CD4-positive, alpha-beta T cell (primary cell): ENCODE results near the gene TRIM50. TPM values are rescaled to one million over a fixed set of nuclear protein-coding genes. Genes with fewer than 3 reads are reported as not detected.
A peak's percentile ranks its signal among the peaks of the same experiment; 100 is the strongest.
"Not testable (repeated sequence)": the region's sequence is repeated elsewhere in the genome, so short reads cannot be mapped to it uniquely, and the experiment has no call there.

Source experiments
- ATAC-seq: fragments of 200-7000 bp; cut with Tn5 transposase; one replicate; pipeline ENCODE4 v1.10.0; 2022; ENCODE audit warnings: mild to moderate bottlenecking; ENCODE audit not compliant: poor library complexity
- CTCF ChIA-PET: fragments of 350-600 bp; sonication (Branson Sonifier 250); formaldehyde crosslinking; loops from one replicate; lab custom pipeline; 2021; ENCODE audit warnings: antibody characterized with exemption, inconsistent platforms; lab: Charles Lee
- POLR2A ChIA-PET: fragments of 350-600 bp; sonication (Branson Sonifier 250); formaldehyde crosslinking; loops from one replicate; lab custom pipeline; 2021; ENCODE audit warnings: antibody characterized with exemption, inconsistent platforms; lab: Charles Lee
- DNase-seq, 14 experiments: peaks; one replicate each; pipeline ENCODE4 v3.0.0-alpha.2; 2013 to 2020; ENCODE audit warnings: mixed read lengths in 2 of 14
- H3K27ac ChIP-seq, 2 donors: one replicate each; pipeline versions ENCODE4 v1.5.1 to v1.7.0; 2013; ENCODE audit warnings: low read length in 2 of 2, low read depth in 1 of 2, mild to moderate bottlenecking in 1 of 2
- H3K27me3 ChIP-seq, 2 experiments: 1 replicate in 1 of 2; 2 replicates in 1 of 2; pipeline versions ENCODE4 v1.6.1 to v1.7.0; 2013; ENCODE audit warnings: low read length in 2 of 2, control low read depth in 1 of 2, mild to moderate bottlenecking in 1 of 2, moderate library complexity in 1 of 2; ENCODE audit not compliant: insufficient read depth in 2 of 2, control insufficient read depth in 1 of 2
- H3K36me3 ChIP-seq: one replicate; pipeline ENCODE4 v1.6.1; 2013; ENCODE audit warnings: low read length, control low read depth; ENCODE audit not compliant: insufficient read depth
- H3K4me1 ChIP-seq: one replicate; pipeline ENCODE4 v1.6.1; 2013; ENCODE audit warnings: low read length, control low read depth; ENCODE audit not compliant: insufficient read depth
- H3K4me3 ChIP-seq: one replicate; pipeline ENCODE4 v1.5.1; 2013; ENCODE audit warnings: mild to moderate bottlenecking, low read length, moderate library complexity
- H3K9me3 ChIP-seq, 2 experiments: 1 replicate in 1 of 2; 2 replicates in 1 of 2; pipeline versions ENCODE4 v1.6.1 to v1.7.0; 2013; ENCODE audit warnings: low read length in 2 of 2, mild to moderate bottlenecking in 2 of 2, control low read depth in 1 of 2, moderate library complexity in 1 of 2; ENCODE audit not compliant: control insufficient read depth in 1 of 2, insufficient read depth in 1 of 2
- H3K27ac Mint-ChIP-seq: one replicate; pipeline ENCODE4 v1.8.0; 2020; ENCODE audit warnings: mixed read lengths
- H3K27me3 Mint-ChIP-seq: one replicate; pipeline ENCODE4 v1.8.0; 2021; ENCODE audit warnings: mixed read lengths
- H3K36me3 Mint-ChIP-seq: one replicate; pipeline ENCODE4 v1.8.0; 2021; ENCODE audit warnings: low read depth, mixed read lengths
- H3K4me1 Mint-ChIP-seq: one replicate; pipeline ENCODE4 v1.8.0; 2021; ENCODE audit warnings: low read depth, mixed read lengths
- H3K4me3 Mint-ChIP-seq: one replicate; pipeline ENCODE4 v1.8.0; 2020; ENCODE audit warnings: mild to moderate bottlenecking, mixed read lengths
- H3K9me3 Mint-ChIP-seq: one replicate; pipeline ENCODE4 v1.8.0; 2020; ENCODE audit warnings: mixed read lengths
- intact Hi-C, 2 experiments: fragments of 100-400 bp; cut with DNase I in 1 of 2; cut with micrococcal nuclease in 1 of 2; formaldehyde crosslinking; loops; one replicate each; pipeline versions ENCODE4 v1.15.1 to v1.9.0; 2023 to 2025; cut with DNase I, micrococcal nuclease
- total RNA-seq, 174 experiments: library from RNA in 2 of 174; stranded (reverse) in 2 of 174; gene quantifications; one replicate each; pipeline ENCODE4 v1.2.3 and lab custom pipeline; 2021 to 2026
- TF ChIP-seq, protein P1 (sequence below): fragments of 200-600 bp; IDR thresholded peaks from one replicate; pipeline ENCODE4 v1.8.0; 2022; ENCODE audit warnings: antibody characterized with exemption, mild to moderate bottlenecking

Gene TRIM50
- total RNA-seq, 2 experiments from 2014 or later: 0.17 TPM; not detected in 1

DNA sequence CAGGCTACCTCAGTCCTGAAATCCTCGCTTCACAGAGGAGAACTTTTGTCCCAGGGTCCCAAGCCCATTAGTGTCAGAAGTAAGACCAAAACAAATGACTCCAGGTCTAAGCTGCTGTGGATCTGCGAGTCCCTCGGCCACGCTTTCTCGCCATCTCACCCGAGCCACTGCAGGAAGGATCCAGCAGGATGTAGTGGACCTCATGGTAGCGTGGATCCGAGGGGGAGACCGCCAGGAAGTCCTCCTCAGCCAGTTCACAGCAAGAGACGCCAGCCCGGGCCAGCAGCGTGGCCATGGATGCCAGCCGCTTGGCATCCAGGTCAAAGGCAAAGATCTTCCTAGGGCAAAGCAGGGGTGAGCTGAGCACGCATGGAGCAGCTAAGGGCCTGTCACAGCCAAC lies 23.8 kb downstream of the TRIM50 start:
- Mint-ChIP-seq H3K4me3 (peak overlapping the region; percentile 7), H3K36me3 (peaks cover 51% of the 10 kb centered on the region), H3K27me3 (no peaks in the 10 kb centered on the region), H3K4me1 (peaks cover 32% of the 10 kb centered on the region), H3K9me3 (no peaks in the 10 kb centered on the region), H3K27ac (no peak overlapping the region)
- H3K27ac ChIP-seq: no peak overlapping the region
- no peaks in the 10 kb centered on the region for H3K27me3 ChIP-seq
- H3K9me3 ChIP-seq: no peaks in the 10 kb centered on the region
- intact Hi-C loops: no loop called here
- ATAC-seq (no peak), DNase-seq (no peak)
- POLR2A ChIA-PET: no interaction called here
- H3K36me3 ChIP-seq: peaks cover 49% of the 10 kb centered on the region
- CTCF ChIA-PET: no interaction called here
- TF ChIP-seq, protein P1, sequence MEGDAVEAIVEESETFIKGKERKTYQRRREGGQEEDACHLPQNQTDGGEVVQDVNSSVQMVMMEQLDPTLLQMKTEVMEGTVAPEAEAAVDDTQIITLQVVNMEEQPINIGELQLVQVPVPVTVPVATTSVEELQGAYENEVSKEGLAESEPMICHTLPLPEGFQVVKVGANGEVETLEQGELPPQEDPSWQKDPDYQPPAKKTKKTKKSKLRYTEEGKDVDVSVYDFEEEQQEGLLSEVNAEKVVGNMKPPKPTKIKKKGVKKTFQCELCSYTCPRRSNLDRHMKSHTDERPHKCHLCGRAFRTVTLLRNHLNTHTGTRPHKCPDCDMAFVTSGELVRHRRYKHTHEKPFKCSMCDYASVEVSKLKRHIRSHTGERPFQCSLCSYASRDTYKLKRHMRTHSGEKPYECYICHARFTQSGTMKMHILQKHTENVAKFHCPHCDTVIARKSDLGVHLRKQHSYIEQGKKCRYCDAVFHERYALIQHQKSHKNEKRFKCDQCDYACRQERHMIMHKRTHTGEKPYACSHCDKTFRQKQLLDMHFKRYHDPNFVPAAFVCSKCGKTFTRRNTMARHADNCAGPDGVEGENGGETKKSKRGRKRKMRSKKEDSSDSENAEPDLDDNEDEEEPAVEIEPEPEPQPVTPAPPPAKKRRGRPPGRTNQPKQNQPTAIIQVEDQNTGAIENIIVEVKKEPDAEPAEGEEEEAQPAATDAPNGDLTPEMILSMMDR: no peak
- no peak overlapping the region for H3K4me3 ChIP-seq
- peaks cover 16% of the 10 kb centered on the region for H3K4me1 ChIP-seq

DNA sequence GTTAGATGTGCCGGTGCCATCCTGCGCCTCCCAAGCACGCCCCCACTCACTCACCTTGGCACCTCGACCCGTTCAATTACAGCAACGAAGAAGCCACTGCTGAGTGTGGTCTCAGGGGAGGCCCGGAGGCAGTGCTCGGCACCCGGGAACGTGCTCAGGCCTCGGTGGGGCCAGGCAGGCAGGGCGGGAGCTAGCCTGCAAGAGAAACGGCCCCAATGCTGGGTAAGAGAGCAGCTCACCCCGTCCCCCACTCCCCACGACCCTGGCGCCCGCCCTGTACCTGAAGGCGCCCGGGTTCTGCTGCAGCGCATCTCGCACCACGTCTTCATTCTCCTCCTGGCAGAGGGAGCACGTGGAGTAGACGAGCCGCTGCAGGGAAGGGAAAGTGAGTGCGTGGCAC lies 24.3 kb downstream of the TRIM50 start:
- no peaks in the 10 kb centered on the region for H3K27me3 Mint-ChIP-seq
- no peak overlapping the region for H3K4me3 ChIP-seq
- DNase-seq (no peak), ATAC-seq (no peak)
- H3K4me1 ChIP-seq: peaks cover 12% of the 10 kb centered on the region
- ChIA-PET POLR2A (no interaction called here), CTCF (no interaction called here)
- TF ChIP-seq, protein P1: no peak
- H3K27me3 ChIP-seq: no peaks in the 10 kb centered on the region
- H3K27ac Mint-ChIP-seq: no peak overlapping the region
- peaks cover 46% of the 10 kb centered on the region for H3K36me3 Mint-ChIP-seq
- H3K9me3 Mint-ChIP-seq: no peaks in the 10 kb centered on the region
- intact Hi-C loops: no loop called here
- no peak overlapping the region for H3K27ac ChIP-seq
- H3K4me1 Mint-ChIP-seq: peaks cover 28% of the 10 kb centered on the region
- H3K9me3 ChIP-seq: no peaks in the 10 kb centered on the region
- peaks cover 49% of the 10 kb centered on the region for H3K36me3 ChIP-seq
- H3K4me3 Mint-ChIP-seq: no peak overlapping the region

DNA sequence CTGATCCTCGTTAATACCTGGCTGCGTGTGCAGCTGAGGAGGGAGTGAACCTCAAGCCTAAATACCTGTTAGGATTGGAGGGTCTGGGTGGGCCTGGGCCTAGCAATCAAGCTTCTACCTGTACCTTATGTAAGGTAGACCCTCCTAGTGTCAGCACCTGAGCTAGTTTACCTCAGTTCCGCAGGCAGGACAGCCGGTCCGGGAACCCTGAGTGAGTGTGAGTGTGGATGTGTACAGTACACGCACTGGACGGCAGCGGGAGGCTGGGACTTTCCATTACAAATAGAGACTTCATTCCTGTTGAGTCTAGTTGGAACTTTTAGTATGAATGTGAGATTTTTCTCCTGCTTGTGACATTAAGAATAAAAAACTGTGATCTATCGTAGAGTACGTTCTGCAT lies 25.0 kb downstream of the TRIM50 start:
- H3K27me3 Mint-ChIP-seq: not testable (repeated sequence)

DNA sequence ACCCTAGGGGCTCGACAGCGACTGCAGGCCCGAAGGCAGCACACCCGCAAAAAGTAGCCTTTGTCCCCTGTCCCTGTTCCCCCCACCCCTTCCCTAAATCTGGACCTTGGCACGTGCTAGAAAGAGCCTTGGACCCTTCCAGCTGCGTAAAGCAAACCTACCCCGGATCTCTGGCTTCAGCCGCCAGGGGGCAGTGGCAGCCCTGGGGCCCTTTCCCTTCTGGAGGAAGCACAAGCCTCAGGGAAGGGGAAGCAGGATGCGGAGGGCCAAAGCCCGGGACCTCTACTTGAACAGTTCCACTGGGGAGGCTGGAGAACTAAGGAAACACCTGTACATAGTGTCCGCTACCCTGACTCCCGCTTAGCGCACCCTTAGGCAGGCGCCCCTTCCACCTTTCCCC lies 26.8 kb downstream of the TRIM50 start:
- H3K9me3 Mint-ChIP-seq, H3K4me1 ChIP-seq, H3K4me3 ChIP-seq, H3K27me3 Mint-ChIP-seq, H3K27ac ChIP-seq, POLR2A ChIA-PET, H3K27ac Mint-ChIP-seq, ATAC-seq, H3K9me3 ChIP-seq, DNase-seq, H3K4me3 Mint-ChIP-seq, H3K27me3 ChIP-seq, CTCF ChIA-PET, intact Hi-C loops, H3K4me1 Mint-ChIP-seq: not testable (repeated sequence)
- peaks cover 33% of the 10 kb centered on the region for H3K36me3 ChIP-seq
- H3K36me3 Mint-ChIP-seq: peaks cover 25% of the 10 kb centered on the region

More for the DNA sequence above, 25.0 kb downstream of the TRIM50 start:
- CTCF ChIA-PET, H3K27me3 ChIP-seq, POLR2A ChIA-PET, H3K9me3 ChIP-seq, intact Hi-C loops, H3K4me3 ChIP-seq, ATAC-seq, H3K27ac ChIP-seq, H3K4me1 ChIP-seq, H3K27ac Mint-ChIP-seq, H3K9me3 Mint-ChIP-seq, DNase-seq, H3K4me3 Mint-ChIP-seq: not testable (repeated sequence)
- Mint-ChIP-seq H3K4me1 (peaks cover 21% of the 10 kb centered on the region), H3K36me3 (peaks cover 40% of the 10 kb centered on the region)
- peaks cover 49% of the 10 kb centered on the region for H3K36me3 ChIP-seq

DNA sequence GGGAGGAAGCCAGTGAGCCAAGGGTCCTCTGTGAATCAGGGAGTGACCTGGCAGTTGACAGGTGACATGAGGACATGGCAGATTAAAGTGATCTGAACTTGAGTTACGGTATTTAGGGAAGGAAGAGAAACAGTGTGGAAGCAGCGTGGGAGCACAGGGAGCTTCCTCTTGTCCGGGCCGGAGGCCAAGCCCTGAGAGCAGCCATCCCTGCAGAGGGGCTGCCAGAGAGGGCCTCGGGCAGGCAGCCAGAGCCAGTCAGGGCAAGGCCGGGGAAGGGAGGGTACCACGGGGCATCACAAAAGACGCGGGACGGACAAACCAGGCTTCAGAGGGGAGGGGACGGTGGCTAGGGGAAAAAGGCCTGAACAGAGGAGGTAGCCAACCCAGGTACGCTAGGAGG lies 28.1 kb downstream of the TRIM50 start:
- ATAC-seq, intact Hi-C loops, CTCF ChIA-PET, H3K27ac ChIP-seq, H3K4me3 Mint-ChIP-seq, H3K9me3 Mint-ChIP-seq, H3K4me1 Mint-ChIP-seq, H3K27me3 Mint-ChIP-seq, H3K9me3 ChIP-seq, H3K27me3 ChIP-seq, H3K4me3 ChIP-seq, H3K4me1 ChIP-seq, DNase-seq, POLR2A ChIA-PET, H3K27ac Mint-ChIP-seq: not testable (repeated sequence)
- H3K36me3 Mint-ChIP-seq: peaks cover 15% of the 10 kb centered on the region
- peaks cover 21% of the 10 kb centered on the region for H3K36me3 ChIP-seq

- H3K4me1 ChIP-seq, H3K4me3 Mint-ChIP-seq, H3K27me3 Mint-ChIP-seq, H3K36me3 Mint-ChIP-seq, intact Hi-C loops, H3K27me3 ChIP-seq, H3K9me3 Mint-ChIP-seq, H3K36me3 ChIP-seq, CTCF ChIA-PET, H3K9me3 ChIP-seq, DNase-seq, H3K27ac ChIP-seq, POLR2A ChIA-PET, ATAC-seq, H3K4me3 ChIP-seq, H3K4me1 Mint-ChIP-seq, H3K27ac Mint-ChIP-seq: not testable (repeated sequence)
Measured at GRCh38 chr7:73297706-73298105, 30.2 kb downstream of the TRIM50 start.
